ACC112 (cell line): Measurements from ENCODE around the gene HOTAIR.
A peak's percentile ranks its signal among the peaks of the same experiment; 100 is the strongest.

Experiments used
- H2AFZ ChIP-seq: fragments of 200-600 bp; sonication (generic); one replicate; pipeline ENCODE4 v1.6.0; 2017; ENCODE audit warnings: antibody characterized with exemption, low read length; ENCODE audit not compliant: unreplicated experiment
- H3K27ac ChIP-seq: fragments of 200-600 bp; sonication (generic); 2 replicates; pipeline ENCODE4 v1.5.1; 2014; ENCODE audit warnings: low read depth, mild to moderate bottlenecking, antibody characterized with exemption, low read length, moderate library complexity
- H3K27me3 ChIP-seq: fragments of 200-600 bp; sonication (generic); 2 replicates; pipeline ENCODE4 v1.6.1; 2014; ENCODE audit warnings: mild to moderate bottlenecking, antibody characterized with exemption, low read length, moderate library complexity, mixed read lengths; ENCODE audit not compliant: insufficient read depth
- H3K36me3 ChIP-seq: fragments of 200-600 bp; sonication (generic); 2 replicates; pipeline ENCODE4 v1.6.1; 2016; ENCODE audit warnings: mild to moderate bottlenecking, antibody characterized with exemption, low read length, moderate library complexity, mixed read lengths; ENCODE audit not compliant: insufficient read depth
- H3K4me1 ChIP-seq: fragments of 200-600 bp; sonication (generic); one replicate; pipeline ENCODE4 v1.6.1; 2016; ENCODE audit warnings: low read length, mixed read lengths; ENCODE audit not compliant: insufficient read depth, unreplicated experiment, control insufficient read depth
- H3K4me3 ChIP-seq: fragments of 200-600 bp; sonication (generic); 2 replicates; pipeline ENCODE4 v1.5.1; 2014; ENCODE audit warnings: mild to moderate bottlenecking, low read depth, low read length
- H3K79me2 ChIP-seq: fragments of 200-600 bp; sonication (generic); one replicate; pipeline ENCODE4 v1.6.0; 2016; ENCODE audit warnings: low read length; ENCODE audit not compliant: control insufficient read depth, unreplicated experiment, insufficient read depth

Gene HOTAIR

GRCh38 chr12:53982648-53983567, 8.2 kb upstream of the HOTAIR start:
- H3K4me1 ChIP-seq: no peaks in the 10 kb centered on the region
- H3K27me3 ChIP-seq: peaks cover 93% of the 10 kb centered on the region
- H3K27ac ChIP-seq: no peak overlapping the region
- no peak overlapping the region for H2AFZ ChIP-seq
- H3K4me3 ChIP-seq: no peak overlapping the region
- H3K36me3 ChIP-seq: no peaks in the 10 kb centered on the region
- H3K79me2 ChIP-seq: no peaks in the 10 kb centered on the region

GRCh38 chr12:53981634-53982565, 7.1 kb upstream of the HOTAIR start:
- no peaks in the 10 kb centered on the region for H3K4me1 ChIP-seq
- H3K4me3 ChIP-seq: no peak overlapping the region
- H3K79me2 ChIP-seq: no peaks in the 10 kb centered on the region
- no peaks in the 10 kb centered on the region for H3K36me3 ChIP-seq
- H2AFZ ChIP-seq: no peak overlapping the region
- no peak overlapping the region for H3K27ac ChIP-seq
- H3K27me3 ChIP-seq: peaks cover 93% of the 10 kb centered on the region

GRCh38 chr12:53980802-53981496, 6.2 kb upstream of the HOTAIR start:
- Histone ChIP-seq H3K27ac (no peak overlapping the region), H3K36me3 (no peaks in the 10 kb centered on the region), H2AFZ (no peak overlapping the region), H3K4me3 (no peak overlapping the region), H3K27me3 (peaks cover 93% of the 10 kb centered on the region), H3K79me2 (no peaks in the 10 kb centered on the region), H3K4me1 (no peaks in the 10 kb centered on the region)

GRCh38 chr12:53980104-53980801, 5.5 kb upstream of the HOTAIR start:
- no peak overlapping the region for H3K4me3 ChIP-seq
- no peak overlapping the region for H2AFZ ChIP-seq
- H3K79me2 ChIP-seq: no peaks in the 10 kb centered on the region
- H3K27ac ChIP-seq: no peak overlapping the region
- H3K27me3 ChIP-seq: peaks cover 93% of the 10 kb centered on the region
- H3K36me3 ChIP-seq: no peaks in the 10 kb centered on the region
- H3K4me1 ChIP-seq: no peaks in the 10 kb centered on the region

GRCh38 chr12:53978477-53979356, 4.0 kb upstream of the HOTAIR start:
- no peak overlapping the region for H2AFZ ChIP-seq
- H3K27ac ChIP-seq: no peak overlapping the region
- H3K4me1 ChIP-seq: no peaks in the 10 kb centered on the region
- peaks cover 94% of the 10 kb centered on the region for H3K27me3 ChIP-seq
- H3K4me3 ChIP-seq: no peak overlapping the region
- H3K36me3 ChIP-seq: no peaks in the 10 kb centered on the region
- H3K79me2 ChIP-seq: no peaks in the 10 kb centered on the region

- Histone ChIP-seq H3K27me3 (peaks cover 94% of the 10 kb centered on the region), H3K79me2 (no peaks in the 10 kb centered on the region), H2AFZ (no peak overlapping the region), H3K36me3 (no peaks in the 10 kb centered on the region), H3K4me1 (no peaks in the 10 kb centered on the region), H3K27ac (no peak overlapping the region), H3K4me3 (peak overlapping the region; percentile 44; the same call in 1 of the 2 replicates)
These were observed 3.1 kb upstream of the HOTAIR start for GRCh38 chr12:53977596-53978445.

- Histone ChIP-seq H3K27me3 (peaks cover 94% of the 10 kb centered on the region), H3K4me1 (no peaks in the 10 kb centered on the region), H3K36me3 (no peaks in the 10 kb centered on the region), H3K79me2 (no peaks in the 10 kb centered on the region), H3K27ac (no peak overlapping the region), H3K4me3 (no peak overlapping the region), H2AFZ (no peak overlapping the region)
These were observed 2.3 kb upstream of the HOTAIR start for GRCh38 chr12:53976823-53977595.

- Histone ChIP-seq H3K27me3 (peaks cover 94% of the 10 kb centered on the region), H3K27ac (no peak overlapping the region), H3K79me2 (no peaks in the 10 kb centered on the region), H2AFZ (no peak overlapping the region), H3K36me3 (no peaks in the 10 kb centered on the region), H3K4me1 (no peaks in the 10 kb centered on the region), H3K4me3 (no peak overlapping the region)
These were observed 1.5 kb upstream of the HOTAIR start for GRCh38 chr12:53976172-53976822.
